ENCODE results near the gene APBB2.

The APBB2 gene

DNA sequence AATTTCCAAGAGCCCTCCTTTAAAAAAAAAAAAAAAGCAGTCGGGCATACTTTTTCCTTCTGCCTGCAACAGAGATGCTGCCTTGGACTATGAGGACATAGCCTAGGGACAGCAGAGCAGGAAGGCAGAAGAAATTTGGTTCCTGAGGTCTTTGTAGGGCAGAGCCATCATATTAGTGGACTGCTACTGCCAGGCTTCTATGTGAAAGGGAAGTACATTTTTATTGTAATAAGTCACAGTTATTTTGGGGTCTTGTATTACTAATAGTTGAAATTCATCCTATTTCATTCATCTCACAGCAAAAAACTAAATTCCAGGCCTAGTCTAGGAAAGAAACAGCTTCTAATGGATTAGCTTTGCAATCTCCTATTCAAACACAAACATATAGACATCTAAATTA, 253.4 kb downstream of the APBB2 start:
- DNase-seq: no peak

DNA sequence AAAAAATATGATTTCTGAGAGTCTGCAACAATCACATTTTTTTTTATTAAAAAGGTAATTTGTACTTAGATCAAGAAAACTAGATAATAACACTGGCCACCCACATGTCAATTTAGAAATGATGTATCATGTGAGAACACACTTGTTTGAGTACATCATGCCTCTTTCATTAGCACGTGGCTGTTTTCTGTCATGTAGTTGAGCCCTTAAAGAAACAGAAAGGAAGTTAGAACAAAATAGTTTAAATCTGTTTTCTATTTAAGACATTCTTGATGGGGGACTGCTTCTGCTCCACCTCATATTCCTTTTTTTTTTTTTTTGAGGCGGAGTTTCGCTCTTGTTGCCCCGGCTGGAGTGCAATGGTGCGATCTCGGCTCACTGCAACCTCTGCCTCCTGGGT, 257.1 kb downstream of the APBB2 start:
- no peak for DNase-seq

DNA sequence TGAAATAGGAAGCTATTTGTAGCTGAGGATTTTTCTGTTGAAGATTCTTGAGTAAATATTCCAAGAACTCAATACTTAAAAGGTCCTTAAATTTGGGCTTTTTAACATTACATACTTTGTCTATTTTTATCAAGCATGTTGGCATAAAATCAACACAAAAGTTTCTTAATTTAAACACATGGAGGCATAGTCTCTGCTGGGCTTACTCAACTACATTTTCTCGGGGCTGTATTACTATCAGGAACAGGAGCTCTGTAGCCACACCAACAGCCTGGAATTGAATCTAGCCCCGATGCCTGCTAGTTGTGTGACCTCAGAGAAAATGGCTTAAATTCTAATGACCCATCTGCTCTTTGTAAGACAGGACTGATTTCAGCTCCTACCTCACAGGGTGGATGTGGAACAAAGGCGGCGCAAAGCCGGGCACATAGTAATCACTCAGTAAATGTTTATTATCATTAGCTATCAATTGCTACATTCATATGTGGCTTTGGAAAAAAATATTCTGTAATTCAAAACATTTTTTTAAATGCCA, 257.6 kb downstream of the APBB2 start:
- DNase-seq: no peak

DNA sequence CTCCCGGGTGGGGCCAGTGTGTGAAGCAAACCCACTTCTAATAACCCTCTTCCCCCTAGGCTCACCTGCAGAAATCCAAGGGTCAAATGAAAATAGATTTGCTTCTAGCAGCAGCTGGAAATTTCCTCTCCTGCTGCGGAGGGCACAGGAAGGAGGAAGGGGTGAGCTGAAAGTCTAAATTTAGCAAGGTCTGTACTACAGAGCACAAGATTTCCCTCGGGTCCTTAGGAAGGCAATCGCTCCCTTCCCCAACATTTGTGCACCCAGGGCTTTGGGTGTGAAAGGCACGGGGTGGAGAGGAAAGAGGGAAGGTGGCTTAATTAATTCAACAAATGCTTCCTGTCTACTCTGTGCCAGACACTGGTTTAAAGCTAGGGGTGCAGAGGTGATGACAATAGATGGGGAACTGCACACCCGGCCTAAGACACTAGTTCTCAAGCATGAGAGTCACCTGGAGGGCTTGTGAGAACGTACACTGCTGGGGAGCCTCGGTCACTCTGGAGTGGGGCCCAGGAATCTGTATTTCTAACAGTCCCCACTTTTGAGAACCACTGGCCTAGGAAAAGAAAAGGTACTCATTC, 260.2 kb downstream of the APBB2 start:
- DNase-seq: no peak

DNA sequence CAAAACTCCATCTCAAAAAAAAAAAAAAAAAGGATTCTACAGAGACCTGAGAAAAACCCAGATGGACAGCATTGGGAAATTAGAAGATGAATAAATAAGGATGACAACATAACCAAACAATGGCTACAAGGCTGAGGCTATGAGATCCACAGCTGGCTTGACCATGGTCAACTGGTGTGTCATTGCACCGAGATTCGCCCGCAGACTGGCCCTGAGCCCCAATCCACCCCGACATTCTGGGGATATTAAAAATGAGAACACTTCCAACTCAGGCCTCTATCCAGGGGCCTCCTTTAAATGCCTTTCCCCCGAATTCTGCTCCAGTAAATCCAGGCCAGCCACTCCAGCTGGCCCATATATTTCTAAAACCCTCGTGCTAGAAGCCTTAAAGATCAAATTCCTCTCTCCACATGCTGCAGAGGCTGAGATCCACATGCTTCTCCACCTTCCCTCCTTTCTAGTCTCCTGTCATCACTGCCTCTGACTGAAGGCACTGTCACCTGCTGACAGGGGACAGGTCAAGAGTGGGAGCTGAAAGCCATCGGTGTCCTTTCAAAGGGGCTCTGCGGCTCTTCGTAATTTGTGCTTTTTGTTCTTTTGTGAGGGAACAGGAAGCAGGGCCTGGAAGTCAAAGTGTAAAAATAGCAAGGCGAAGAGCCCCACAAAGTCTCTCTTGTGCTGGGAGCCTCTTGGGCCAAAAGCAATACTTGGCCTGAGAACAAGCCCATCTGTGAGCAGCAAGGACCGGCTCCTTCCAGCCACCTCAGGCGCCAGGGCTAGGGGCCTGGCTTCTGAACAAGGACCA, 260.9 kb downstream of the APBB2 start:
- no peak for DNase-seq

DNA sequence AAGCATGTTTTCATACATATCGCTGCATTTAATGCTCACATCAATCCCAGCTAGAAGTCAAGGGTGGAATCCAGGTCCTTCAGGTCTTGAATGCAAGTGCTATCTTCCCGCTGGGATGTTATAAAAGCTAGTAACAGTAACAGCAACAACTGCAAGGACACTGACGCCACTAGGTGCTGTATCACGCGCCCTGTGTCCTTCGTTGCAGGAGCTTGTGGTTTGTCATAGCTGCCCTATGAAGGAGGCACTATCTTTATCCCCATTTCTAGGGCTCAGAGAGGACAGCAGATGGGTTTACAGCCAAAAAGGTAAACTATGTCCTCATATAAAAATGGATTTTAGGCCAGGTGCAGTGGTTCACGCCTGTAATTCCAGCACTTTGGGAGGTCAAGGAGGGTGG, 261.7 kb downstream of the APBB2 start:
- no peak for DNase-seq

DNA sequence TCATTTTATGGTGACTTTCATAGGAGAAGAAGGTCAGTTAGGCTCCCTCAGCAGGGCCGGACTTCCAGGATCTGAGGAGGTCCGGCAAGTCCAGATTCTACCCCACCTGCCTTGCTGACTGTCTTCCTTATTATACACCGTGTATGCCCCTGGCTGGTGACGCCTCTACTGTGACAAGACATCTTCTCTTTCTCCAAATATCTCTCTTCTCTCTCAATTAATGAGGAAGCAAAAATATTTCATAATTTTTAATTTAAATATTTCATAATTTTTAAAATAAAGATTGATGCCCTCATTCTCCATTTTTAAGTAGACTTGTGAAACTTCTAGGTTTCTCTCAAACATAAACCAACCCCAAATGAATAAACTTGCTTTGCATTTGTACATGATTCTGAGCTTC, 262.1 kb downstream of the APBB2 start:
- DNase-seq: no peak

DNA sequence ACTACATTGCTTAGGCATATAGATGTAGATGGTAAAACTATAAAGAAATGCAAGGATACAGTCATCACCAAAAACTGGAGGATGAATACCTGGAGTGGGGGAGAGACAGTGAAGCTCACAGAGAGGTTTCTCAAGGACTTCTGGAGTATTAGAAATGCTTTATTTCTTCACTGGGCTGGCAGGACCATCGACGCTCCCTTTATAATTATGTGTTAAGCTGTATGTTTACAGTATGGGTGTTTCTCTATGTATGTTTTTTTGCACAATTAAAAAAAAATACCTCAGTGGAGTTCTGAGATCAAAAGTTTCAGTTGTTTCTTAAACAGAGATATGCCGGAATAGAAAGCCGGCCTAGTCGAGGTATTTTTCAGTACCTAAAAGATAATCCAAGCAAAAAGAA, 263.3 kb downstream of the APBB2 start:
- DNase-seq: no peak

DNA sequence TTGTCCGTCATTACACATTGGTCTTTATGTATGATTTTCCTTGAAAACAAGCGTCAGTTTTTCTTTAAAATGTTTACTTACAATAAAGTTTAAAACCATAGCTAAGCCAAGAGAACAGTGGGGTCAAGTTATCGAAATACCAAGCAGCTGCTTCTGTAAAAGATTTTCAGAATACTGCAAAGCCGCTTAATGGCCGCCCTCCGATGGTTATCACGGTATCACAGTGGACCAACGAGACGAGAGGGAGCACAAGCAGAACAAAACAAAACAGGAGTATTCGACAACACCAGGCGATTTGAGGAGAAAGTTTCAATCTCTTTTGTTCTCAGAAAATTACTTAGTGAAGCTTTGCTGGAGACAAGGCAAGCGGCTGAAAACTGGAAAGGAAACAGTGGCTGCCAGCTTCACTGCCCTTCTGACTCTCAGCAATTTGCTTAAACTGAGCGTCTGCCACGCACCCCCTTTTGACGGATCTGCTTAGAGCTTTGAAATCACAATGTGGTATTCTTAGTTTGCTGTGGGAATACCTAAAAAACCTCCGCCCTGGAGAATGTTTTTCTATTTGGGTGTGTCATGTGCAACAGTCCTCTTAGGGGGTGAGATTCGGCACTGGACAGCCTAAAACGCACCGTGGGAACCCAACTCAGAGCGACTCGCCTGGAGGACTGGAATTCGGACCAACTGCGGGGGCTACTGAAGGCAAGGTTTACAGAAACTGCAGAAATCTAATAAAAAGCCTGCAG, 264.8 kb downstream of the APBB2 start:
- DNase-seq: no peak

DNA sequence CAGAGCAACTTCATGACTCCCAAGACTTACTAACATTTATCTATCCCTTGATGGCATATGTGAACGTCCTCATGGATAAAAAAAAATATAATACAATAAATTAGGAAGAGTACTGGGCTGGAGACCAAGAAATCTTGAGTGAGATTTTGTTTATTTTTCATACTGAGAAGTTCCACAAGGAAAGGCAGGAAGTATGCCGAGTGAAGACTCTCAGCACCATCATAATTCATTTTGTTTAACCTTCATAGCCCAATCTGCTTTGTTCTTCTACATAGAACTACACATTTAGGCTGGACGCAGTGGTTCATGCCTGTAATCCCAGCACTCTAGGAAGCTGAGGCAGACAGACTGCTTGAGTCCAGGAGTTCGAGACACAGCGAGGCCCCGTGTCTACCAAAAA, 266.3 kb downstream of the APBB2 start:
- no peak for DNase-seq

DNA sequence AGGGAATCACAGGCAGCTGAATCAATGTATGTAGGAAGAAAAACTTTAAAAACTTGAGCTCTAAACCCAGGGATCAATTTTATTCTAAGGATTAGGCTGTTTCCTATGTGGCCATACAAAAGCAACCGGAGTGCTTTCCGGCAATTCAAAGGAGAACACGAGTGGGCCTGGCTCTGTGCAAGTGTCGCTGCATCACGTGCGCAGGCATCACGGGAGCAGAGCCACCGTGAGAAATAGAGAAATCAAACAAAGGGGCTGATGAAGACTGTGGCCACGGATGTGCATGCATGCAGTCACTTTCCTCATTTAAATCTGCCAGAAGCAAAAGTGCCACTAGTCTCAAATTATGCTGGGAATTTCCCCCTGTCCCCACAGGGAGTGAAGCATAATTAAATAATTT, 267.7 kb downstream of the APBB2 start:
- no peak for DNase-seq

DNA sequence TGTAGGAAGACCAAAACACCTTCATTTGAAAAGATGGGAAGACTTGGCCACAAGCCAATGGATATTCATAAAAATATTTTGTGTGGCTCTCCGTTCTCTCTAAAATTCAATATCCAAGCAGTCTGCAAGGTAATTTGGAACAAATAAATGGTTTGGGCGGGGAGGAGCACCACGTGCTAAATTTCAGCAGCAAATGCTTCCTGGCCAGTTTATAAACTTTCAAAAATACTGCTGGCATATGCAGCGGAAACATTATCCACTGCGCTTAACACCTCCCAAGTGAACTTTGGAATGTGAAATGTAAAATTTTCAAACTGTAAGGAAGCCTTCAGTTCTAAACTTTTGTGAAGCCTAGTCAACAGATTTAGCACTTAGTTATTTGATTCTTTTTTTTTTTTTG, 273.6 kb downstream of the APBB2 start:
- no peak for DNase-seq

DNA sequence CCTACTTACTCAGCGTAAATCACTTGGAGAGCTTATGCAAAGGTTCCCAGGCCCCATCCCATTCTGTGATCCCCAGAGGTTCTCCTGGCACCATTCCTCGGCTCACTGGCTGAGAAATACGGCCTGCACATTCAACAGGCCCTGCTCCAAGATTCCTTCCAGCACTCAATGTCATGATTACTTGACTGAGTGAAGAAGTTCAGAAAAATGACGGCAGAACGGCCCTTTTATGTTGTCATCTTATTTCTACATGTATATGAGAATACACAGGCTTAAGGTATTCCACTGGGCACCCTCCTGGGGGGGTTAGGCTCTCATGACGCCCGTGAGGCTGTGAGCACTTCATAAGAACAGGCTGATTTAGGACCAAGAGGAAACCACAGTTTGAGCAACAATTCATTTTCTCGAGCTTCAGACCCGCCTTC, 274.0 kb downstream of the APBB2 start:
- DNase-seq: no peak

DNA sequence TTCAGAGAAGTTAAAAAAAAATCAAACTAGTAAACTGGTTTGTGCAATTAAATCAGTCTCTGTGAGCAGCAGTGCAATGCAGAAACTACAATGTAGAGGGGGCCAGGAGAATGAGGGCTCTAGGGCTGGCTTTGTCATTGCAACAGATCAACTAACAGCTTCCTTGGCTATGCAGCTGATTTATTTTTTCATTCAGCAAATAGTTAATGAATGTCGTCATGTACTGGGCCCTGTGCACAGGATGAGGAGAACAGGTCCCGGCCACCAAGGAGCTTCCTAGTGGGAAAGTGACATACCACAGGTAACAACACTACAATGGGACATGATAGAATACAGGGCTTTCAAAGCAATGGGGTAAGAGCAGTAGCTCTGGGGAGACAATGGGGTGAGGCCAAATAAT, 274.5 kb downstream of the APBB2 start:
- no peak for DNase-seq

DNA sequence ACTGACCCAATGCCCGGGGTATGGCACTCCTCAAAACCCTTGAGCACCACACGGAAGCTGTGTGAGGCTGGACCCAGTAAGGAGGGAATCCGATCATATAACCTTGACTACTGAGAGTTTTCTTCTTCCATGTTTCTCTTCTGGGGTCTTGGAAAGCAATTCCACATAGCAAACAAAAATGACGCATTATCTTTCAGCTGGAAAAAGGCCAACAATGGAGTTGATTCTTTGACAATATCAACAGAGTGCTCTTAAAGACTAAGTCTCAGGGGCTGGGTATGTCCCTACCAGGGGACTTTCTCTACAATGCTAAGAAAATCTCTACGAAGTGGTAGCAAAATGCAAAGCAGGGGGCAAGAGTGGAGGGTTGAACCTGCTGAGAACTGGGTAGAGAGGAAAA, 276.0 kb downstream of the APBB2 start:
- no peak for DNase-seq

DNA sequence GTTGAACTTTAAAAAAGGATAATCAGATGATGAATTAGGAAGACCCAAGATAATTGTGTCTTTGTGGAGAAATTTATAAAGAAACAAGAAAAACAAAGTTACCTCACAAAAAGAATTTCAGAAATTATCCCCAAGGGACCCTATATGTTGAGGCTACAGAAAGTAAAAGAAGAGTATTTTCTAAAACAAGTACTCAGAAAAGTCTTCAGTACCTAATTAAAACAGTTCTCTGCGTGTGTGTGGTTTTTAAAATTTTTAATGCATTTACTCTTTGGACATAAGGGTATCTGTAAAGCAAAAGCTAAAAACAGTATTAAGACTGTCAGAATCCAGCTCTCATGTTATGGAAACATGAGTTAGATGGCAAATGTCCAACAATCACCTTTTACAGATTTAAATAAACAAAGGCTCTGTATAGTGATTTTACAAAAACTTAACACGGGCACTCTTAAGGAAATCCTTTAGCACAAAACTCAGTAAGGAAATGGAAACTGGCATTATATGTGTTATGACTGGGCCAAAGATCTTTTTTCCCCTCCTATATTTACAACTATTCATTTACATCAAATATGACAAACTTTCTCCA, 277.1 kb downstream of the APBB2 start:
- no peak for DNase-seq

DNA sequence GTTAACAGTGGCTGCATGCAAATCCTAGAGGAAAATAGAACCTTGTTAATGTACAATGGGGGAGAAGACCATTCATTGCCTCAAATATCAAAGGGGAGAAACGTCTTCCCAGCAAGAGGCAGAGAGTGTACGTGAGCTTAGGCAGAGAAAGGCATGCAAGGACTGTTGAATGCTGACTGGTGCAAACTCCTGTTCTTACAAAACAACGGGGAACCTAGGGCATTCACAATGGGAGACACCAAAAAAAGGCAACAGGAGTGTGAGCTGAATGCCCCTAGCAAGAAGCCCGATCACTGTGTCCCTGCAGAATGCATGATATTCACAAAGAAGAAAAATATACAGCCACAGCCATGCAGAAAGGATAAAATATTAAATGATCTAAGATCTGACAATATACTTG, 279.7 kb downstream of the APBB2 start:
- no peak for DNase-seq

DNA sequence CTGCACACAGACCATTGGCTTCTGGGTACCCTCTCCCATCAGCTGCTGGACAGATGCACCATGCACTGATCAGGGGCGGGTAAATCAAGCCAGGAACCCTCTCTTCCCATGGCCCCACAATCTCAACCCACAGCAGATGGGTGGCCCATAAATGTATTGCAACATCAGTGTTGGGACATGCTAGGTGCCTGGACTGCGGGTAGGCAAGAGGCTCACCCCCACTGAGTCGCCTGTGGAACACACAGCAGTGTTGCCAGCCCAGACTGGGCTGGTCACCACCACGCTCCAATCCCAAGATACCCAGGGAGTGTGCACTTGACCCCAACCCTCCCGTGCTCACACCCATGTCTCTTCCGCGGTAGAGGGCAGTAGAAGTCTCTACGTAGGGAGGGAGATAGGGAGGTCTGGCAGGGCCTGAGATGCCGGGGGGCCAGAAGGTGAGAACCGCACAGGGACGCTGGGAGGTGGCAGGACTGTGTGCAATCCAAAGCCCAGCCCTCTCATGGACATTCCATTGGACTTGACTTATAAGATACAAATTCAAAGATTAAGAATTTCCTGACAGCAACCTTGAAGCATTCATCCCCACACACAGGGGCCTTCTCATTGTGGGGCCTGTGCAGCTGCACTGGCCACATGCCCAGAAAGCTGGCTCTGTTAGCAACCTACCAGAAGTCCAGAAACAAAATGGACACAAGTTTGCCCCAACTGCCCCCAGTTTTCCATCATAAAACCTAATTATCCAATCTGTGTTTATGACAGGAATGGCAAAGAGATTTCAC, 280.9 kb downstream of the APBB2 start:
- DNase-seq: no peak

DNA sequence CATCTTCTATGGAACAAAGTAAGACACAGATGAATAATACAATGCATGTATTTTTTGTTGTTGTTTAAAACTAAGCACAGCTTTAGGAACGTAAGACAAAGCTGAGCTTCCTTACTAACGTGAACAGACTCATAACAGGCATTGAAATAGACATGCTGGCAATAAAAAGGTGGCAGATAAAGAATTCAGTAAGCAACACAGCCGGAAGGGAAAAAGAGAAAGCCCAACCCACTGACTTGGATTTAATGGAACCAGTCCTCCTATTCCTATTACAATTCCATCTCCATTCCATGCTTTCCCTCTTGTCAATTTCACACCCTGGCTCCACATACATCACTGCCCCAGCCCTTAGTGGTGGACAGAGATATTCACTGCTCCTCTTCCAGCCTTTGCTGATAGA, 282.5 kb downstream of the APBB2 start:
- DNase-seq: no peak

DNA sequence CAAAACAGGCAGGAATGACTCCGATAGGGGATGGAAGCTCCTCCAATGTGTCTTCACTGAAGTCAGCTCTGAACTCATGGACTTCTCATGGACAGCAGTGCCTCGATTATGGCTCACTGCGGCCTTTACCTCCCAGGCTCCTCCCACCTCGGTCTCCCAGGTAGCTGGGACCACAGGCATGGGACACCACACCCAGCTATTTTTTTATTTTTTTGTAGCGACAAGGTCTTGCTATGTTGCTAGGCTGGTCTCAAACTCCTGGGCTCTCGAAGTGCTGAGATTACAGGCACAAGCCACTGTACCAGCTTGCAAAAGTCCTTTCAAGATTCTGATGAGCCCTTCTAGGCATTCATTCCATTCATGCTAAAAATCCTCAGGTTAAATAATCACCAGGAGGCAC, 283.1 kb downstream of the APBB2 start:
- DNase-seq: no peak

DNA sequence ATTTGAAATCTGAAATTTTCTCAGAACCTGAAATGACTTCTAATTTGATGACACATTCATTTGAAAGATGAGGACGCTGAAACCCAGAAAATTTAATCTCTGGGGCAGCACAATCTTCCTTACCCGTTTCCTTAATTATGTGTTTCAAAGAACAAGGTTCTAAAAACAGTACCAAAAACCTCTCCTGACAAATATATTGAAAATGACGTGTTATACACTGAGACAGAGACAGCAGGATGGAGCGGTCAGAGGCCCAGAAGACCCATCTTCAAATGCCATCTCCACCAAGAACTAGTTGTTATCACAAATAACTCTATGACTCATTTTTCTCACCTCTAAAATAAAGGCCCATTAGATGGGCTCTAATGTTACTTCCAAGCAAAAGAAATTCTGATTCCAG, 287.3 kb downstream of the APBB2 start:
- DNase-seq: no peak

DNA sequence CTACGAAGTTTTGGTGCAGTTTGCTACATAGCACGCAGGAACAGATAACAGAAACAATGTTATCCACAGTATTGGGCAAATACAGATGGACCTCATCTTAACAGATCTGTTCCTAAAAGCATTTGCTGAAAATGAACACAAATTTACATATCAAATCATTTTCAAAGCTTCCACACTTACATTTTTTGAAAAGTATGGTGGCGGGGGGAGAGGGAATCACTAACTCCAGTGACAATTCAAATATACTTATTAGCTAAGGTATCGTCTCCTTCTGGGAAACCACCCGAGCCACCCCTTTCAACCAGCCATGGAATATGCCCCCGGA, 289.6 kb downstream of the APBB2 start:
- no peak for DNase-seq

Data from NCI-H748 treated with DMSO at 0.1 percent for 48 hours (cell line).